GM18505 (cell line): Measurements from ENCODE around the gene MYORG.

Experiments used
- ATAC-seq: cut with Tn5 transposase; IDR thresholded peaks from one replicate; pipeline ENCODE4 v1.9.1; 2021; ENCODE audit not compliant: unreplicated experiment
- POLR2A ChIP-seq: IDR thresholded peaks from 4 replicates; pipeline ENCODE4 v1.6.1; 2011; ENCODE audit warnings: borderline replicate concordance; ENCODE audit not compliant: insufficient read depth, insufficient read length; ENCODE audit errors: extremely low read depth

Gene MYORG

DNA sequence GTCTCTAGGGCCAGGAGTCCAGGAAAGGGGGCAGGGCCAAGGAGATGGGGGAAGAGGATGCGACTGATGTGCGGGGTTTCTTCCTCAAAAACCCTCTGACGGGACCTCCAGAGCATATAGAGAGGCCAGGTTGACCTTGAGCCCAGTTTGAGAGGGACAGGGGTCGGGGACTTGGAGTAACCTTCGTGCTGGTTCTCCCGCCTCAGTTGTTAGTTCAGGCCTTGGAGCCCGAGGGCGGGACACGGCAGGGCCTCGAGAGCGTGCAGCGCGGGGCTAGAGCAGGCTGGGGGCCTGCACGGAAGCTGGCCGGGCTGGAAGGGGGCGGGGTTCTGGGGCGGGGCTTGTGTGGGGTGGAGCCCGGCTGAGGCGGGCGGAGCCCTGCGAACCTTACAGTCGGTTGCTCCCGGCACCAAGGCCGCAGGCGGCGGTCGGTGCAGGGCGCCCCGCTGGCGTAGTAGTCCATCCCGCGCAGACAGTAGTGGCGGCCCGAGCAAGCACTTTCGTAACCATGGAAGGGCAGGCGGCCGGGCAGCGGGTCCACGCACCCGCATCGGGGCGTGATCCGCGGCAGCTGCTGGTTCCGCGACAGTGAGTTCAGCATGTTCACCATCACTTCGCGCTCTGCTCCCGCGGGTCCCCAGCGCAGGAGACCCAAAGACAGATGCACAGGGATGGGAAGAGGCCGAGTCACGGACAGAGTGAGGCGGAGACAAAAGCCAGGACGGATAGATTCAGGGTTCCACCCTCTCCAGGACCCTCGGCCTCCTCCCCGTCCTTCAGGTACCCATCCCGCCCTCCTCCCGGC is 4.0 kb upstream of the MYORG start:
- ATAC-seq: peak; percentile 32
- no peak for TF ChIP-seq POLR2A

DNA sequence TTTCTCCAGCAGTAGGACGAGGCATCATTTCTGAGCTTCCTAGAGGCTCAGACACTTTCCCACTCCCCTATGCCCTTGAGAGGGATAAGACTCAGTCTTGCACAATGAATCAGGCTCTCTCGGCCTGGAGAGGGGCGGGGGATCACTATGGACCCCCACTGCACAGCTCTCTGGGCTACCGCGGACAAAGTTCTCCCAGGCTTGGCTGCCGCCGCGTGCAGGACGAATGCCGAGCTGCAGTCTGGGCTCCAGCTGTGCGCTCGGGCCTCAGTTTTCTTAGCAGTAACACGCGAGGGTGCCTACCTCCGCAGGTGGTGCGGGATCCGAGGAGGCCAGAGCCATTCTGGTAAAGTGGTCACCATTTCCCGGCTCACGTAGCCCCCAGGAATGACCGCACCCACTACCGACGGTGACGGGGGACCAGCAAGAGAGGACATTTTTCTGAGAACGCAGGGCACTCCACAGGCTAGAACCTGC is 3.4 kb upstream of the MYORG start:
- TF ChIP-seq POLR2A: no peak
- no peak for ATAC-seq

DNA sequence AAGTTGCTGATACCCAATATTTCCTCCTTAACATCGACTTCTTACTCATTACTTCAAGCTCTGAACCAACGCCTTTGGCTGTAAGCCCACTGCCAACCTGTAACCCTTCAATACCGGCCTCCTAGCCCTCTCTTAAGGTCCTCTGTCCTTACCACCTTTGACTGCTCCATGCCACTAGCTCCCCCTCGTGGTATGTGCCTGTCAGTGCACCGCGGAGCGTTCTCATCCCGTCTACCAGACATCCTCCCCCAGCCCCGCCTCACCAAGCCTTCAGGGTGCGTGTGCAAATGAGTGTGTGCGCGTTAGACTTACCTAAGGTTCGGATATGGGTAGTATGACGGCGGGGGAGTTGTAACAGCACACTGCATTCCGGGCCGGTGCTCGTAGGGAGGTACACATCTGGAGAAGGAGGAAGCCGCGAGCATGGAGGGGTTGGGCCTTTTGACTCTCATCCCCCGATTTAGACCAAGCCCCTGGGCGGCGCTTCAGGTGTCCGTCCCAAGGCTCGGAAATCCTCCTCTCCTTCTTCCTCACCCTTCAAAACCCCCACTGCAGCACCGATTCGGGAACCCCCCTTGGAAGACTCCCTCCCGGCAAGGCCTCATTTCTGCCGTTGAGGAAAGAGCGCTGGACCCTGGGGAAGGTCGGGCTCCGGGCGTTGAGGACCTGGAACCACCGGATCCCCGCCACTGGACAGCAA is 2.8 kb upstream of the MYORG start:
- TF ChIP-seq POLR2A: no peak
- no peak for ATAC-seq

DNA sequence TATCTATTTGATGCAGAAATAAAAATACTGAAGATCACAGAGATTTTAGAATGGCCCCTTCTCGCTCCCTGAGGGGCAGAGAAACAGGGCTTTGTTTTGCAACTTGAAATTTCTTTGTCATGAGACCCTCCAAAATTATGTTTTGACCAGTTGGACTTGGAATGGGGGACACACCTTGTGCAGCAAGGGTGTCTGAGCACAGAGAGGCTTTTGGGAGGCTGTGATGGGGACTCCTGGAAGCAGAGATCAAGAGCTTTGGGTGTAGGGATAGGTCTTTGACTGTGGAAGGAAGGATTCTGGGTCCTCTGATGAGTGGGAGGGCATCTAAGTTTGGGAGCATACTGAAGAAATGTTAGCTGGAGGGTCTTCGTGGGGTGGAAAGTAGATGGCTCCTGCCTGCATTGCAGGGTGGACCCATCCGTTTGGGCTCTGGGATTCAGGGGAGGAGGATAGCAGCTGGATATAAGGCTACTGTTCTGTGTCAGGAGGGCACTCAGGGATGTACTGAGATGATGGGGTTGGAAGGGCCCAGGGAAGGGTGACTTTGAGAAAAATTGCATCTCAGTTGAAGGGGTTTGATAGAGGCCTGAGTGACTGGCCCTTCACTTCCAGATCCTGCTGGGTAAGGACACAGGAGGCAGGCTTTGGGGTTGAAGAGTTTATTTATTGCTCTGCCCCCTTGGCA is 1.8 kb upstream of the MYORG start:
- ATAC-seq: no peak
- no peak for TF ChIP-seq POLR2A

DNA sequence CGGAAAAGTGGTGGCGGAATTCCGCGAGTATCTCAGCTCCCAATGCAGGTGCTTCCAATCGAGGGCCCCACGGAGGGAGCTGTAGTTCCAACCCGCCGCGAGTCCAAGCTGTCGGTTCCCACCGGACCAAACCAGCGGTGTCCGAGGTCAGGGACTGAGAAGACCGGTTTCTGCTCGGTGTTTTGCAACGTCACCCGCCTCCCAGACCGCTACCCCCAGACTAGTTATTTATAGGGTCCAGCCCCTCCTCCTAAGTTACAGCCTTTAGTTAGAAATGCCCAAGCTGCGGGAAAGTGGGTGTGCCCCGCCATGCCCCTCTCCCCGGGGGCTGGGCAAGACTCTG is 677 bp upstream of the MYORG start:
- no peak for TF ChIP-seq POLR2A
- ATAC-seq: no peak

DNA sequence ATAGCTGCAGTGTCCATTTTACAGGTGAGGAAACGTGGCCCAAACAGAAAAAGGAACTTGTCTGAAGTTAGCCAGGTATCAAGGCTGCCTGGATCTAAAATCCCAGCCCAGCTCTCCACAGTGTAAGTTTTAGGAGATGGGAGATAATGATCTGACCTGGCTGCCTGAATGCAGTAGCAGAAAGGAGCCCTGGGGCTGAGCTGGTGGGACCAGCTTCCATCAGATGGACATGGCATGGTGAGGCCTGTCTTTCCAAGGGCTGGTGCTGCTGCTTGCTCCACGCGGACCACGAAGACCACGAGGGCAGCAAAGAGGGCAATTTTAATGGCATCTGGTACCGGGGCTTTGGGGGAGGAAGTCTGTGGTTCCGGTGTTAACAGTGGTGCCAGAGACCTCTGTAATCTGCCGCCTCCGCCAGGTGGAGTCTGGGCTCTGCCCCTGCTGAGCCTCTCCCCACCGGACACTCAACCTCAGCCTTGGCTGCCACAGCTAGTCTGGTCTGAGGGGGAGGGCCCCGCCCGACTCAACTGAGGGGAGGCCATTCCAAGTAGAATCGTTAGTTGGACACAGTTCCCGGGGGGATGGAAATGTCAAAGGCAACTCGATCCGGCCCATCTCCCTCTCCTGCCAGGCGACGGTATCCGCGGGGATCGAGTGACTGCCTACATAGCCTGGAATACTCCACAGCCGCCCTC is 650 bp downstream of the MYORG start:
- no peak for ATAC-seq
- TF ChIP-seq POLR2A: no peak

DNA sequence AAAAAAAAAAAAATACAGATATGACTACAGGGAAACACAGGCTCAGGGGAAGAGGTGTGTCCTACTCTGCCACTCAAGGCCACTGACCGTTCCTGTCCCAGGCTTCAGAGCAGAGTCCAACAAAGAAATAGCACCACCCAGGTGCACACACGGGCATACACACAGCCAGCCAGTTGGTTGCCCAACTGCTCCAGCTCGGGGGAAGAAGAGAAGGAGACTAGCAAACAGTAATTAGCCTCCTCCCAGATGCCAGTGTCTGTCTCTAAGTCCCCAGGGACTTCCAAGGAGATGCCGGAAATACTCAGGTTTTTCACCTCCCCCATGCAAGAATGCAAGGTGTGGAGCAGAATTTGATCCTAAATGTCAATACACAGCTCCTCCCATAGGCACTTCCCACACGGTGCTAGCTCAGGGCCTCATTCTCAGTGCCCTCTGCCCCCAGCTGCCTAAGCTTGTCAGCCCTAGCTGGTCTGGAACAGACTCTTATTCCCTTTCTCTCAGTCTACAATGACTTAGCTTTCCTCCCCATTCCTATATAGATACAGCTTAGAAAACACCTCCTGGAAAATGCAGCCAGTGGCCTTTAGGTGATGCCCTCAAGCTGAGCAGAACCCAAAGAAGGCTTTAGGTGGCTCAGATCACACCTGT is 1.7 kb downstream of the MYORG start:
- no peak for ATAC-seq
- TF ChIP-seq POLR2A: no peak

DNA sequence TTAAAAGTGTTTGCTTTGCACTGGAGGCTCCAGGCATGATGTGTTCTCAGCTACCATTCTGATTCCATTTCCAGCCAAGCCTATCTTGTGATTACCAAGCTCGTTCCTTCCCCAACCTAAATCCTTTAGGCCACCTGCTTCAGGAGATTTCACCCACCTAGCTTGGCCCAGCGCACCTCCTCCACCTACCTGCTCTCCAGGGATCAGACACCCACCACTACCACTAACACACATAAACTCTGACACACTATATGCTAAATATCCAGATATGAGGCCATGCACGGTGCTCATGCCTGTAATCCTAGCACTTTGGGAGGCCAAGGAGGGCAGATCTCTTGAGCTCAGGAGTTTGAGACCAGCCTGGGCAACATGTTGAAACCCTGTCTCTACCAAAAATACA is 2.4 kb downstream of the MYORG start:
- TF ChIP-seq POLR2A: no peak
- no peak for ATAC-seq

DNA sequence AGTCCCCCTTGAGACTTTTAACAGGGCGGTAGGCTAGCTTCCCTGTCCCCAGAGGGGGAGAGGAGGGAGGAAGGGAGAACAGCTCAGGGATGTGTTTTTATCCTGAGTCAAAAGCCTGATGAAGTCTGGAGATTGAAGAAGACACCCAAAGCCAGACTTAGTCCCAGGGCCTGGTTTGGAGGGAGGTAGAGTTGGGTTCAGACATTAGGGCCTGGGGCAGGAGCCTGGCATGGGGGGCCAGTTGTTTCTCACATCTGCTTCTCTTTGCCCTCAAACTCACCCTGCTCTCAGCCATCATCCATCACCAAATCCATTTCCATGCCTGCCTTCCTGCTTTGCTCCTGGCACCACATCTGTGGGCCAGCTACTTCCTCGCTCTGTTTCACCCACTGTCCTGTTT is 2.9 kb downstream of the MYORG start:
- ATAC-seq: no peak

DNA sequence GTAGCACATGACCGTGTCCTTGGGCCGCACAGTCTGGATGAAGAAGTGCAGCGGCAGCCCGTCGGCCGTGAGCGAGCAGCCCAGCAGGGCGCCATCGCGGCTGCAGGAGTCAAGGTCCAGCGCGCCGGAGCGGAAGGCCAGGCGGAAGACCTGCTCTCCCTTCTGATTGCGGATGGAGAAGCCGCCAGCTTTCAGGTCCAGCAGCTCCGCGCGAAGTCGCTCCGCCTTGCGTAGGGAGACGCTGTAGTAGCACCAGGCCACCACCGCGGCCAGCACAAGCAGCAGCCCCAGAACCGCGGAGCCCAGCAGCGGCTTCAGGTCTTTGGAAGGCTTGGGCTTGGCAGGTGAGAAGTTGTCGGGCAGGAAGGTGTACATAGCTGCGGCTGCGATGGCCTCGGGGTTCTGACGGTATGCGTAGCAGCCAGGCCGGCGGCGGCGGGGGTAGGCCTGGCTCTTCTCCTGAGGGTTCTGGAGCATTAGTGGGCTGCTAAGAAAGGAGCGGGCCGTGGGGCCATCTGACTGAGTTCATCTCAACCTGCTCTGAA is 4.2 kb downstream of the MYORG start:
- TF ChIP-seq POLR2A: no peak
- ATAC-seq: no peak

More for the DNA sequence above, 2.9 kb downstream of the MYORG start:
- TF ChIP-seq POLR2A: no peak

DNA sequence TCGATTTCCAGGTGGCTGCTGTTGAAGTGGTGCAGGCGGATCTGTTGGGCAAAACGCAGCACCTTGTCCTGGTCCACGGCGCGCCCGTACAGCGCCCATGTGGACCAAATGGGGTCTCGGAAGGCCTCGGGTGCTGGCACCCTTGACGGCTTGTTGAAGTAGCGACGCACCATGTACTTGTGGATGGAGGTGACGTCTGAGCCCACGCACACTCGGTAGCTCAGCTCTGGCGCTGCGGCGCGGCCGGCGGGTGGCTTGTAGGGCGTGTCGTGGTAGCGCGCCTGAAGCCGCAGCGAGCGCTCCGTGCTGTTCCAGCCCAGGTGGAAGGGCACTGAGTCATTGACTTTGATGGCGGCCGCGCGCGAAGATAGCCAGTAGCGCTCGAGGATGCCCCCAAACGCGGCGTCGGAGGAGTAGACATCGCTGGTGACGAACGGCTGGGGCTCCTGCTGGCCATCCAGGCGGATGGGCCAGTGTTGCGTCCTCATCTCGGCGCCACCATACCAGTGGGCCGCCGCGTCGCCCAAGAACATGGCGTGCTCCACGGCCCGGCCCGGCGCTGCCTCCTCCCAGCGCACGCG is 4.7 kb downstream of the MYORG start:
- TF ChIP-seq POLR2A: no peak
- no peak for ATAC-seq
